ENCODE measurements around the gene C1QL2. TPM values are rescaled to one million over a fixed set of nuclear protein-coding genes. Genes with fewer than 3 reads are reported as not detected.

Gene C1QL2
- total and polyA plus RNA-seq, 7 donors = 0.03 TPM; not detected in 6

DNA sequence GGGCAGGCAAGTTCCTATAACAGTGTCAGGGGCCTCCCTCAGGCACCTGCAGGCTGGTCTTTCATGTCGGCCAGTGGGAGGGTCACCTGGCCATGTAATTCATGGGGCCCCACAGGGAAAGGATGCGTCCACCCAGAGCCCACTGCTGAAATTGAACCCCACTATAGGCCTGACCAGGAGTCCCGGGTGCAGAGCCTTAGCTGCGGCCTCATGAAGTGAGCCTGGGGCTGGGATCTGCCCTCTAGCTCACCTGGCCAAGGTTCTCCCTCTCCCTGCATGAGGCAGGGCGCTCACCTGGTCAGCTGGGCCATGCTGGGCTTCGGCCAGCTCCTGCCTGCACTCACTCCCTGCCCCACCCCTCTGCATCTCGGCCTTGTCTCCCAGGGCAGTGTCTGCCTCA, 41.1 kb downstream of the C1QL2 start:
- peaks cover 0 to 11% (median 3%) of the 10 kb centered on the region in 3 donors for H3K27me3 ChIP-seq (ENCODE audit: insufficient read depth in 3 of 3, low read length in 2 of 3)
- no peaks in the 10 kb centered on the region for H3K4me1 ChIP-seq
- H3K9me3 ChIP-seq = no peaks in the 10 kb centered on the region
- no peaks in the 10 kb centered on the region for H3K36me3 ChIP-seq (ENCODE audit: insufficient read depth in 1 of 2, low read depth in 1 of 2)
- 67 to 74% (median 71%) methylated on average over 7 of the region's 7 CpGs for WGBS, 3 donors
- H3K4me3 ChIP-seq = no peak overlapping the region
- no peak overlapping the region for H3K27ac ChIP-seq
- TF ChIP-seq, protein P1, sequence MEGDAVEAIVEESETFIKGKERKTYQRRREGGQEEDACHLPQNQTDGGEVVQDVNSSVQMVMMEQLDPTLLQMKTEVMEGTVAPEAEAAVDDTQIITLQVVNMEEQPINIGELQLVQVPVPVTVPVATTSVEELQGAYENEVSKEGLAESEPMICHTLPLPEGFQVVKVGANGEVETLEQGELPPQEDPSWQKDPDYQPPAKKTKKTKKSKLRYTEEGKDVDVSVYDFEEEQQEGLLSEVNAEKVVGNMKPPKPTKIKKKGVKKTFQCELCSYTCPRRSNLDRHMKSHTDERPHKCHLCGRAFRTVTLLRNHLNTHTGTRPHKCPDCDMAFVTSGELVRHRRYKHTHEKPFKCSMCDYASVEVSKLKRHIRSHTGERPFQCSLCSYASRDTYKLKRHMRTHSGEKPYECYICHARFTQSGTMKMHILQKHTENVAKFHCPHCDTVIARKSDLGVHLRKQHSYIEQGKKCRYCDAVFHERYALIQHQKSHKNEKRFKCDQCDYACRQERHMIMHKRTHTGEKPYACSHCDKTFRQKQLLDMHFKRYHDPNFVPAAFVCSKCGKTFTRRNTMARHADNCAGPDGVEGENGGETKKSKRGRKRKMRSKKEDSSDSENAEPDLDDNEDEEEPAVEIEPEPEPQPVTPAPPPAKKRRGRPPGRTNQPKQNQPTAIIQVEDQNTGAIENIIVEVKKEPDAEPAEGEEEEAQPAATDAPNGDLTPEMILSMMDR (IDR thresholded peaks at IDR 0.05) = no peak
- intact Hi-C loops (cut with DNase I) = no loop called here
- ATAC-seq = no peak
- no peak for DNase-seq

DNA sequence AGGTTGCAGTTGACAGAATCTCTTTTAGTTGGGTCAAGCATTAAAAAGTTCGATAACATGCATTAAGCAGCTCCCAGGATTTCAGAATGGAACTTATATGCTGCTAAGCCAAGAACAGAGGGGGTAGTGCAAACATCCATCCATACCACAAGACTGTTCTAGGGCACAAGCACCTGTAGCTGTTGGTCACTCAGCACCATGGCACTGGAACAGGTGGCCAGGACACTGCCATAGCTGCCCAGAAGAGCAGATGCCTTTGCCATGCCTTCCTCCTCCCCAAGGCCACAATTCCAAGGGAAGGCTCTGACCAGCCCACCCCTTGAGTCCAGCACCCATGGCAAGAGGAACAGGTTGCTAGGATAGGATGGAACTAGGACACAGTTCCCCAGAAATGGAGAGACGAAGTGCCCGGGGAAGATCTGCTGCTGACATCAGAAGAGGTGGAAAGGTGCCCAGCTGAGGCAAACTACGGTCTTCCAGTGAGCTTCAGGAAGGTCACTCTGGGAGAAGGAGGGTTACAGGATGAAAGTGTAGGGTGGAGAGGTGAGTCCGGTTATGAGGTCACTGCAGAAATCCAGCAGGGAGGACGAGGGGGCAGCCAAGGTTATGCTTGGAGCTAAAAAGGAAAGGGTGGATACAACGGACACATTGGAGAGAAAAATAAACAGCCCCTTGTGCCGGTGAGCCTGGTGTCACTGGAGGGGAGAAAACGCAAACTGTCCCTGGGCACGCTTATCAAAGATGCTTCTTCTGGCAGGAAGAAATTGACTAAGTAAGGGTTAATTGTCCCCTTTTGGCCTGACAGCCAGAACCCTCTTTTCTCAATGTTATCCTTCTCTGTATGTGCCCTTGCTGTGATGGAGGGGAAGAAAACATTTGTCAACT, 41.9 kb downstream of the C1QL2 start:
- TF ChIP-seq, protein P1 (IDR thresholded peaks at IDR 0.05) = no peak
- WGBS, 3 donors = 68 to 69% (median 68%) methylated on average over 10 of the region's 10 CpGs
- Histone ChIP-seq H3K9me3 (no peaks in the 10 kb centered on the region), H3K4me3 (no peak overlapping the region), H3K36me3 (ENCODE audit: insufficient read depth in 1 of 2, low read depth in 1 of 2) (no peaks in the 10 kb centered on the region), H3K27me3 (ENCODE audit: insufficient read depth in 3 of 3, low read length in 2 of 3) (peaks cover 0 to 14% (median 3%) of the 10 kb centered on the region in 3 donors), H3K4me1 (no peaks in the 10 kb centered on the region), H3K27ac (no peak overlapping the region)
- DNase-seq (no peak), ATAC-seq (peak in 1 of 4 donors; percentile 70)
- intact Hi-C loops (cut with DNase I) = no loop called here

DNA sequence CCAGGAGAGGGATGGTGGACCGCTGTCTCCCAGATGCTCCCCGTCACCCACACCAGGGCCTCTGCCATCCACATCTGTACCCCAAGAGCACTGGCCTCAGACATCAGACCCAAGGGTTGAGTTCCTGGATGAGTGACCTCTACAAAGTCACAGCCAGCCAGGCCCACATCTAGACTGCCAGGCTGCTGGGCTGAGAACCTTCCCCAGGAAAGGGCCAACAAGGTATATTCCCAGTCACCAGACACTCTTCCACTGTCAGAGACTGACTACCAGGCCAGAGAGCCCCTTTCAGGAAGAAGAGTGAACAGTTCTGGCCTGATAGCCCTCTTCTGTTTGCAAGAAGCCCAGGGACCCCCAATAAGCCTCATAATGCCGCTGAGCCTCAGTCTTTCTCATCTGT, 44.3 kb downstream of the C1QL2 start:
- ATAC-seq (no peak), DNase-seq (no peak)
- Histone ChIP-seq H3K27ac (no peak overlapping the region), H3K9me3 (no peaks in the 10 kb centered on the region), H3K4me1 (no peaks in the 10 kb centered on the region), H3K36me3 (ENCODE audit: insufficient read depth in 1 of 2, low read depth in 1 of 2) (no peaks in the 10 kb centered on the region), H3K27me3 (ENCODE audit: insufficient read depth in 3 of 3, low read length in 2 of 3) (peaks cover 0 to 11% (median 3%) of the 10 kb centered on the region in 3 donors), H3K4me3 (no peak overlapping the region)
- WGBS, 3 donors = 91 to 93% (median 93%) methylated on average over 3 of the region's 3 CpGs
- intact Hi-C loops (cut with DNase I) = no loop called here
- TF ChIP-seq, protein P1 (IDR thresholded peaks at IDR 0.05) = no peak

DNA sequence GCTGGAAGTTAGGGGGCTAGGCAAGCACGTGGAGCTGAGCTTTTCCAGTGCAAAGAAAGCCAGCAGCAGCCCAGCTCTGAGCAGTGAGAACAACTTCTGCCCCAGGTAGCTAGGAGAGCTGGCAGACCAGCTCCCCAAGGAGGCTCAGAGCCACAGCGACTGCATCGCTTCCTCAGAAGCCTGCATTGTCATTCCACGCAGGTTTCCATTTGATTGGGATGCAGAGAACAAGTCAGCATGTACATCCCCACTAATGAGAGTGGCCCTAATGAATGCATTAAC, 45.1 kb downstream of the C1QL2 start:
- Histone ChIP-seq H3K27ac (no peak overlapping the region), H3K36me3 (ENCODE audit: insufficient read depth in 1 of 2, low read depth in 1 of 2) (no peaks in the 10 kb centered on the region), H3K4me1 (no peaks in the 10 kb centered on the region), H3K9me3 (no peaks in the 10 kb centered on the region), H3K27me3 (ENCODE audit: insufficient read depth in 3 of 3, low read length in 2 of 3) (peaks cover 0 to 16% (median 3%) of the 10 kb centered on the region in 3 donors), H3K4me3 (no peak overlapping the region)
- TF ChIP-seq, protein P1 (IDR thresholded peaks at IDR 0.05) = no peak
- 60 to 62% (median 61%) methylated on average over 4 of the region's 4 CpGs for WGBS, 3 donors
- ATAC-seq (no peak), DNase-seq (no peak)
- intact Hi-C loops (cut with DNase I) = no loop called here

Data from psoas muscle (tissue), 8 donors.